GM12878 (cell line): ENCODE measurements around the gene PEMT. TPM values are rescaled to one million over a fixed set of nuclear protein-coding genes. Genes with fewer than 3 reads are reported as not detected.

Experiments
- ATAC-seq: fragments of 200-7000 bp; cut with Tn5 transposase; 3 replicates; pipeline ENCODE4 v1.9.1; 2020; ENCODE audit warnings: mild to moderate bottlenecking, moderate library complexity
- BruUV-seq: library from RNA; stranded (reverse); fragments of 400-500 nt; replicated peaks from 2 replicates; lab custom pipeline; 2021; lab: Mats Ljungman, UMichigan
- CTCF ChIA-PET: fragments of 300-600 bp; sonication (Branson Sonifier 250); formaldehyde crosslinking; extraction: SDS; loops from one replicate; lab custom pipeline; 2021; ENCODE audit warnings: inconsistent platforms; lab: Yijun Ruan, JAX
- POLR2A ChIA-PET: fragments of 350-600 bp; formaldehyde crosslinking; extraction: SDS; loops from one replicate; lab custom pipeline; 2021; ENCODE audit warnings: inconsistent platforms; lab: Charles Lee
- RAD21 ChIA-PET: fragments of 300-600 bp; sonication (Branson Sonifier 250); formaldehyde crosslinking; loops from one replicate; lab custom pipeline; 2023; ENCODE audit warnings: antibody characterized with exemption; ENCODE audit not compliant: unreplicated experiment; lab: Charles Lee
- SMC1A ChIA-PET: fragments of 300-600 bp; sonication (Branson Sonifier 250); formaldehyde crosslinking; loops from one replicate; lab custom pipeline; 2023; ENCODE audit not compliant: unreplicated experiment, uncharacterized antibody; lab: Charles Lee
- DNase-seq: peaks from one replicate; pipeline ENCODE4 v3.0.0-alpha.2; 2011; ENCODE audit warnings: low read depth, low spot score
- FAIRE-seq: peaks from 3 replicates; lab custom pipeline; 2011; peaks lifted over from hg19 to GRCh38; lab: Jason Lieb, UNC
- H2AFZ ChIP-seq: 2 replicates; pipeline ENCODE4 v1.6.0; 2011; ENCODE audit warnings: low read depth, low read length, control low read depth; ENCODE audit not compliant: control insufficient read depth
- H3K27ac ChIP-seq: 2 replicates; pipeline ENCODE4 v1.5.1; 2011; ENCODE audit warnings: control low read depth; ENCODE audit not compliant: control insufficient read depth, insufficient read depth
- H3K27me3 ChIP-seq, 2 experiments: replicated peaks in 1 of 2; 2 replicates each; pipeline versions ENCODE4 v1.6.0 to v1.6.1; 2011; ENCODE audit warnings: low read length in 1 of 2; ENCODE audit not compliant: control insufficient read depth in 2 of 2, insufficient read depth in 2 of 2
- H3K36me3 ChIP-seq, 2 experiments: 2 replicates each; pipeline ENCODE4 v1.5.1; 2011; ENCODE audit warnings: low read length in 1 of 2; ENCODE audit not compliant: control insufficient read depth in 2 of 2, insufficient read depth in 2 of 2
- H3K4me1 ChIP-seq: 2 replicates; pipeline ENCODE4 v1.6.1; 2011; ENCODE audit warnings: mild to moderate bottlenecking, low read length, moderate library complexity, mixed read lengths; ENCODE audit not compliant: control insufficient read depth, insufficient read depth
- H3K4me2 ChIP-seq: 2 replicates; pipeline ENCODE4 v1.6.0; 2011; ENCODE audit warnings: control low read depth; ENCODE audit not compliant: control insufficient read depth, insufficient read depth
- H3K4me3 ChIP-seq: fragments of 200-600 bp; sonication (generic); 2 replicates; pipeline ENCODE4 v1.5.1; 2016
- H3K79me2 ChIP-seq: 2 replicates; pipeline ENCODE4 v1.6.0; 2011; ENCODE audit warnings: low read length; ENCODE audit not compliant: control insufficient read depth, insufficient read depth
- H3K9ac ChIP-seq: 2 replicates; pipeline ENCODE4 v1.8.0; 2011; ENCODE audit warnings: low read length, control low read depth, mixed read lengths; ENCODE audit not compliant: control insufficient read depth, insufficient read depth
- H3K9me3 ChIP-seq: replicated peaks from 3 replicates; pipeline ENCODE4 v1.5.1; 2011; ENCODE audit warnings: mild to moderate bottlenecking, low read length; ENCODE audit not compliant: control insufficient read depth, insufficient read depth
- H4K20me1 ChIP-seq: 2 replicates; pipeline ENCODE4 v1.6.0; 2011; ENCODE audit not compliant: control insufficient read depth, insufficient read depth
- ASH2L ChIP-seq: fragments of 300-600, 200-600 bp; sonication (generic); IDR thresholded peaks from 2 replicates; pipeline ENCODE4 v1.6.1; 2017; ENCODE audit warnings: low read depth, mild to moderate bottlenecking, borderline replicate concordance
- CHD2 ChIP-seq: IDR thresholded peaks from 2 replicates; pipeline ENCODE4 v1.6.1; 2011; ENCODE audit warnings: low read depth, low read length, improper control_type of control experiment, borderline replicate concordance
- HDGF ChIP-seq: fragments of 450-650 bp; IDR thresholded peaks from 2 replicates; pipeline ENCODE4 v1.6.1; 2016; ENCODE audit warnings: antibody characterized with exemption
- IKZF2 ChIP-seq, 2 experiments: fragments of 450-650 bp; IDR thresholded peaks; 2 replicates each; pipeline ENCODE4 v1.6.1; 2017; ENCODE audit warnings: mild to moderate bottlenecking in 2 of 2, moderate library complexity in 2 of 2
- MEF2A ChIP-seq: IDR thresholded peaks from 2 replicates; pipeline ENCODE4 v1.6.1; 2011; ENCODE audit warnings: low read depth, mild to moderate bottlenecking, low read length, moderate library complexity; ENCODE audit not compliant: insufficient read depth
- NFIC ChIP-seq: IDR thresholded peaks from 2 replicates; pipeline ENCODE4 v1.6.1; 2012; ENCODE audit warnings: low read depth, mild to moderate bottlenecking, inconsistent platforms, low read length, moderate library complexity
- NRF1 ChIP-seq: conservative IDR thresholded peaks from 2 replicates; pipeline ENCODE4 v1.6.1; 2011; ENCODE audit warnings: mild to moderate bottlenecking, low read depth, low read length, improper control_type of control experiment
- SMC3 ChIP-seq: IDR thresholded peaks from 2 replicates; pipeline ENCODE4 v1.6.1; 2011; ENCODE audit warnings: low read length, improper control_type of control experiment, borderline replicate concordance
- STAT3 ChIP-seq: IDR thresholded peaks from 2 replicates; pipeline ENCODE4 v1.6.1; 2011; ENCODE audit warnings: low read depth, low read length, improper control_type of control experiment
- SUZ12 ChIP-seq: fragments of 200-600 bp; sonication (generic); IDR thresholded peaks from one replicate; pipeline ENCODE4 v1.6.1; 2018; ENCODE audit warnings: antibody characterized with exemption, mild to moderate bottlenecking; ENCODE audit not compliant: unreplicated experiment
- TCF7 ChIP-seq: IDR thresholded peaks from 2 replicates; pipeline ENCODE4 v1.6.1; 2014; ENCODE audit warnings: antibody characterized with exemption, borderline replicate concordance
- WRNIP1 ChIP-seq: IDR thresholded peaks from 2 replicates; pipeline ENCODE4 v1.6.1; 2011; ENCODE audit warnings: low read depth, low read length, improper control_type of control experiment, borderline replicate concordance
- ZNF622 ChIP-seq: fragments of 450-650 bp; IDR thresholded peaks from 2 replicates; pipeline ENCODE4 v1.6.1; 2017; ENCODE audit warnings: mild to moderate bottlenecking, inconsistent platforms
- WGBS: methylation state at CpG from one replicate; pipeline ENCODE4 v1.1.6; 2016; ENCODE audit warnings: low lambda C conversion rate; ENCODE audit not compliant: insufficient replicate concordance, insufficient coverage; ENCODE audit errors: missing lambda C conversion rate; 5-methylcytosine and 5-hydroxymethylcytosine counted together
- in situ Hi-C: fragments of 300-500 bp; cut with MboI; formaldehyde crosslinking; loops from 9 replicates; pipeline ENCODE4 v1.14.3; 2018; ENCODE audit warnings: mixed read lengths
- intact Hi-C: fragments of 100-400 bp; cut with micrococcal nuclease; formaldehyde crosslinking; loops from one replicate; pipeline ENCODE4 v1.14.2; 2022; ENCODE audit not compliant: unreplicated experiment
- polyA plus RNA-seq, 11 experiments: library from polyadenylated mRNA; depleted of rRNA in 4 of 11; unstranded in 6 of 11; stranded (reverse) in 5 of 11; fragments of >200 nt; fragmentation: Nextera tagmentation in 4 of 11; fragmentation: Illumina TruSeq in 1 of 11; extraction: Ambion mirVana in 4 of 11; extraction: Trizol in 1 of 11; gene quantifications; 1 replicate in 1 of 11; 2 replicates in 10 of 11; pipeline versions ENCODE4 v1.2.1 to v1.2.3, GENCODE V29; 2011 to 2016; ENCODE audit warnings: inconsistent platforms in 2 of 11, missing spikeins in 2 of 11, low read depth in 1 of 11
- total RNA-seq, 4 experiments: library from RNA; depleted of rRNA in 3 of 4; stranded (reverse); fragments of >200 nt in 3 of 4; fragmentation: Illumina TruSeq in 1 of 4; extraction: Trizol in 1 of 4; gene quantifications; 2 replicates each; pipeline versions ENCODE4 v1.2.1 to v1.2.3, GENCODE V29; 2013 to 2021
- TF ChIP-seq, protein P1 (sequence below): IDR thresholded peaks from 2 replicates; pipeline ENCODE4 v1.6.1; 2012; ENCODE audit warnings: low read depth, low read length, improper control_type of control experiment
- TF ChIP-seq, protein P2 (sequence below): IDR thresholded peaks from 2 replicates; pipeline ENCODE4 v1.6.1; 2012; ENCODE audit warnings: low read length, inconsistent platforms
- TF ChIP-seq, protein P3 (sequence below): fragments of 450-650 bp; IDR thresholded peaks from 2 replicates; pipeline ENCODE4 v1.6.1; 2017; ENCODE audit warnings: mild to moderate bottlenecking

Gene PEMT
- total and polyA plus RNA-seq, 10 of the 15 experiments (the other 5 are each of a cell fraction or from before 2014, with no cell fraction given), result 2.8 to 44.7 (median 25.4) TPM

DNA sequence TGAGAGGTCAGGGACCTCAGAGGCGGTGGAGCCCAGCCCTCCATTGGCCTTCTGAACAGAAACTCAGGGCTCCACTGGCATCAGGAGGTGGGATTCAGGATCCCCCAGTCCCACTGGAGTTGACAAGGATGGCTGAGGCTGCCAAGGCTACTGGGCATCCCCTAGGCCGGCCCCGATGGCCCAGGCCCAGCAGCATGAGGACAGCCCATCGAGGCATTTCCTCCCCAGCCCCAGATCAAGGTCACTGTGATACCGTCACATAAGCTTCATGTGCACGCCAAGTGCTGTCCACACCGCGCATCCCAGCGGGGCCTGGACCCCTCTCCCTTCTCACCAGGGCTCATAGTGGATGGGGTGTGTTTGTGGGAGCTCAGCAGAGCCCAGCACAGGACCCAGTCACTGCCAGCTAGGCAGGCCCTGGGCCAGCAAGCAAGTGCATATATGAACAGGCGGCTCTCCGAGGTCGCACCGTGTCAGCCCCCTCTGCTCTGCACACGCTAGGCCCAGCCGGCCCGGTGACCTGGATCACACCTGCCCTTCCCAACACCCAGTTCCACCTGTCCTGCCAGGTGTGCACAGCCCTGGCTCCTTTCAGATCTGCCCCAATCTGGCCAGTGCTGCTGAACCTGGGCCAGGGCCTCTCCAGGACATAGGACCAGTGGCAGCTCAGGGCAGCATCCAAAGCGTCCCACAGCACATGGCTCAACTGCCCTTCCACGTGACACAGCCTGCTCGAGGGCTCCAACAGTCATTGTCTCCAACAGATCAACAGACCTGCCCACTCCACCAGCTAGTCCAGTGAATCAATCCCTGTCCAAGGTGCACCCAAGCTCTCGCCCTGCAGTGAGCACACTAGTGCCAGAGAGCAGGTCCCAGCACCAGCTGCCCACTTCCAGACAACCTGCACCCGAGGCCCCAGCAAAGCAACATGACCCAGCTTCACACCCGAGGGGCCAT lies 62.5 kb downstream of the PEMT start (continued):
- TF ChIP-seq, protein P1, sequence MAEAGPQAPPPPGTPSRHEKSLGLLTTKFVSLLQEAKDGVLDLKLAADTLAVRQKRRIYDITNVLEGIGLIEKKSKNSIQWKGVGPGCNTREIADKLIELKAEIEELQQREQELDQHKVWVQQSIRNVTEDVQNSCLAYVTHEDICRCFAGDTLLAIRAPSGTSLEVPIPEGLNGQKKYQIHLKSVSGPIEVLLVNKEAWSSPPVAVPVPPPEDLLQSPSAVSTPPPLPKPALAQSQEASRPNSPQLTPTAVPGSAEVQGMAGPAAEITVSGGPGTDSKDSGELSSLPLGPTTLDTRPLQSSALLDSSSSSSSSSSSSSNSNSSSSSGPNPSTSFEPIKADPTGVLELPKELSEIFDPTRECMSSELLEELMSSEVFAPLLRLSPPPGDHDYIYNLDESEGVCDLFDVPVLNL, result no peak

DNA sequence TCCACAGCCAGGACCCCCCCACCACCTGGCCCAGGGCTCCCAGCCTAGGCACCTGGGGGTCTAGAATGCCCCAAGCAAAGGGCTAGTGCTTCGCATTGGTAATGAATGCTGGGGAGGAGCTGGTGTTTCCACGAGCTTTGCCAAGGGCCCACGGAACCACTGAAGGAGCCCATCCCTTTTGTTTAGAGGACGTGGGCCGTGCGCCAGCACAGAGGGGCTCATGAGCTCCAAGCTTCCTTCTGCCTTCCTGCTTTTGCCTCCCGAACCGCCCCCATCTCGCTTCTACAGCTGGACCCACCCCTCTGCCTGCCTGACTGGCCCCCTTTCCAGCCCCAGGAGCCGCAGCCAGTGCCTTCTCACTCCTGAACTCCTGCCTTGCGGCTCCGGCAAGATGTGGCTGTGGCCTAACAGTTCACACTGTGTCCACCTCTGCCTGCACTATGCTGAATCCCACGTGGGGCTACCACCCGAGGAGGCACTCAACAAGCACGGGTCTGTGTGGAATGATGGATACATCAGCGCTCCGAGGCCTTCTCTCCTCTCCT lies 63.5 kb downstream of the PEMT start:
- 53% methylated on average over 17 of the region's 17 CpGs for WGBS
- no peak for TF ChIP-seq WRNIP1
- no peak for TF ChIP-seq NRF1
- TF ChIP-seq NFIC, result no peak
- TF ChIP-seq, protein P2, sequence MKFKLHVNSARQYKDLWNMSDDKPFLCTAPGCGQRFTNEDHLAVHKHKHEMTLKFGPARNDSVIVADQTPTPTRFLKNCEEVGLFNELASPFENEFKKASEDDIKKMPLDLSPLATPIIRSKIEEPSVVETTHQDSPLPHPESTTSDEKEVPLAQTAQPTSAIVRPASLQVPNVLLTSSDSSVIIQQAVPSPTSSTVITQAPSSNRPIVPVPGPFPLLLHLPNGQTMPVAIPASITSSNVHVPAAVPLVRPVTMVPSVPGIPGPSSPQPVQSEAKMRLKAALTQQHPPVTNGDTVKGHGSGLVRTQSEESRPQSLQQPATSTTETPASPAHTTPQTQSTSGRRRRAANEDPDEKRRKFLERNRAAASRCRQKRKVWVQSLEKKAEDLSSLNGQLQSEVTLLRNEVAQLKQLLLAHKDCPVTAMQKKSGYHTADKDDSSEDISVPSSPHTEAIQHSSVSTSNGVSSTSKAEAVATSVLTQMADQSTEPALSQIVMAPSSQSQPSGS, result no peak
- TF ChIP-seq HDGF, result no peak
- TF ChIP-seq IKZF2 (IDR thresholded peaks at IDR 0.05), result no peak
- no peak for TF ChIP-seq SUZ12
- no peak for TF ChIP-seq TCF7
- no peak for TF ChIP-seq SMC3
- TF ChIP-seq STAT3, result no peak
- no peak for TF ChIP-seq ASH2L
- no peak for TF ChIP-seq CHD2
- TF ChIP-seq MEF2A, result no peak
- TF ChIP-seq ZNF622, result no peak
- TF ChIP-seq, protein P3, sequence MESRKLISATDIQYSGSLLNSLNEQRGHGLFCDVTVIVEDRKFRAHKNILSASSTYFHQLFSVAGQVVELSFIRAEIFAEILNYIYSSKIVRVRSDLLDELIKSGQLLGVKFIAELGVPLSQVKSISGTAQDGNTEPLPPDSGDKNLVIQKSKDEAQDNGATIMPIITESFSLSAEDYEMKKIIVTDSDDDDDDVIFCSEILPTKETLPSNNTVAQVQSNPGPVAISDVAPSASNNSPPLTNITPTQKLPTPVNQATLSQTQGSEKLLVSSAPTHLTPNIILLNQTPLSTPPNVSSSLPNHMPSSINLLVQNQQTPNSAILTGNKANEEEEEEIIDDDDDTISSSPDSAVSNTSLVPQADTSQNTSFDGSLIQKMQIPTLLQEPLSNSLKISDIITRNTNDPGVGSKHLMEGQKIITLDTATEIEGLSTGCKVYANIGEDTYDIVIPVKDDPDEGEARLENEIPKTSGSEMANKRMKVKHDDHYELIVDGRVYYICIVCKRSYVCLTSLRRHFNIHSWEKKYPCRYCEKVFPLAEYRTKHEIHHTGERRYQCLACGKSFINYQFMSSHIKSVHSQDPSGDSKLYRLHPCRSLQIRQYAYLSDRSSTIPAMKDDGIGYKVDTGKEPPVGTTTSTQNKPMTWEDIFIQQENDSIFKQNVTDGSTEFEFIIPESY, result no peak

More for the DNA sequence above, 63.5 kb downstream of the PEMT start:
- Histone ChIP-seq H3K4me3 (no peak overlapping the region), H3K4me2 (no peak overlapping the region), H3K27me3 (no peaks in the 10 kb centered on the region; a peak in 1 of 4 replicates), H3K9me3 (no peaks in the 10 kb centered on the region), H3K9ac (no peak overlapping the region), H3K79me2 (no peaks in the 10 kb centered on the region), H3K36me3 (no peaks in the 10 kb centered on the region), H2AFZ (no peak overlapping the region), H4K20me1 (no peaks in the 10 kb centered on the region), H3K4me1 (no peaks in the 10 kb centered on the region), H3K27ac (no peak overlapping the region)
- DNase-seq (no peak), ATAC-seq (no peak), FAIRE-seq (no peak)
- no TSS peak for BruUV-seq
- CTCF ChIA-PET, result no interaction called here
- POLR2A ChIA-PET, result no interaction called here
- in situ Hi-C loops (no loop called here), intact Hi-C loops (no loop called here)
- SMC1A ChIA-PET, result no interaction called here
- RAD21 ChIA-PET, result interaction anchor here (0.6 kb wide), 1 partner anchor 16 kb away, joined by 5 read pairs; no protein-coding TSS in a partner anchor
